MM.1S (cell line): Measurements from ENCODE around the gene ST7.

Experiments
- EZH2 ChIP-seq: fragments of 300-600 bp; sonication (generic); optimal IDR thresholded peaks from 2 replicates; pipeline ENCODE3; 2017; ENCODE audit warnings: low read depth, mild to moderate bottlenecking, antibody characterized with exemption, low read length, mixed read lengths
- EZH2phosphoT487 ChIP-seq: fragments of 300-600 bp; sonication (generic); IDR thresholded peaks from 2 replicates; pipeline ENCODE4 v1.6.1; 2018; ENCODE audit warnings: antibody characterized with exemption, low read length
- TF ChIP-seq, protein P1 (sequence below): fragments of 300-600 bp; sonication (generic); IDR thresholded peaks from 2 replicates; pipeline ENCODE4 v1.5.1; 2016; ENCODE audit warnings: antibody characterized with exemption, low read length, mixed read lengths

DNA sequence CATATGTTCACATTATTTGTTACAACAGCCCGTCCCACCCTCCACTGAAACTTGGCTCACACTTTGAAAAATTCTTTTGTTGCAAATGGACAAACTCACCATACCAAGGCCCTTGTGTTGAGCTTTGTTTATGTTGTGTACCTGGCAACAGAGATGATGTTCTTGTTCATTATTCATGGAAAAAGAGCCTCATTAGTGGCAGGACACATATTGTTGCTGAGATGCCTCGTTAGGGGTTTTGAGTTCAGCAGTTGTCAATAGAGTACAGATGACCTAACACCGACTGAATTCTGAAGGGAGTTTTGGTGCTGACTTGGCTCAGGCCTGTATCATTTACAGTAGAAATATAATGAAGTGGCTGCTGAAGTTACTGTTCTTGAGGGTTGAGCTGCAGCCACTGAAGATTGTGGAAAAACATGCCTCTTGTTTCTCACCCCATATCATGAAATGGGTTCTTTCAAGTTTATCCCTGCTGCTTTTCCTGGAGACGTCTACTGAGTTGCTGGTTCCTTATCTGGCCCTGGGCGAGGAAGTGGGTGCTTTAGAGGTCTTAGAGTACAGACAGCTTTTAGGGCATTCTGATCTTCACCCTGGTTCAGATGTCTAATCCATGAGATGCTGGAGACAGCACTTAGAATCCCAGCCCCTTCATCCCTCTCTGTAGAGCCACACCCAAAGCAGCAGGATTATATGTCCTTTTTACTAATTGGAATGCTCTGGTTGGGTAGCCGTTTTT lies 219.9 kb downstream of the ST7 start:
- TF ChIP-seq, protein P1, sequence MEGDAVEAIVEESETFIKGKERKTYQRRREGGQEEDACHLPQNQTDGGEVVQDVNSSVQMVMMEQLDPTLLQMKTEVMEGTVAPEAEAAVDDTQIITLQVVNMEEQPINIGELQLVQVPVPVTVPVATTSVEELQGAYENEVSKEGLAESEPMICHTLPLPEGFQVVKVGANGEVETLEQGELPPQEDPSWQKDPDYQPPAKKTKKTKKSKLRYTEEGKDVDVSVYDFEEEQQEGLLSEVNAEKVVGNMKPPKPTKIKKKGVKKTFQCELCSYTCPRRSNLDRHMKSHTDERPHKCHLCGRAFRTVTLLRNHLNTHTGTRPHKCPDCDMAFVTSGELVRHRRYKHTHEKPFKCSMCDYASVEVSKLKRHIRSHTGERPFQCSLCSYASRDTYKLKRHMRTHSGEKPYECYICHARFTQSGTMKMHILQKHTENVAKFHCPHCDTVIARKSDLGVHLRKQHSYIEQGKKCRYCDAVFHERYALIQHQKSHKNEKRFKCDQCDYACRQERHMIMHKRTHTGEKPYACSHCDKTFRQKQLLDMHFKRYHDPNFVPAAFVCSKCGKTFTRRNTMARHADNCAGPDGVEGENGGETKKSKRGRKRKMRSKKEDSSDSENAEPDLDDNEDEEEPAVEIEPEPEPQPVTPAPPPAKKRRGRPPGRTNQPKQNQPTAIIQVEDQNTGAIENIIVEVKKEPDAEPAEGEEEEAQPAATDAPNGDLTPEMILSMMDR: no peak
- TF ChIP-seq EZH2 (no peak), EZH2phosphoT487 (no peak)
